Measurements from ENCODE around the gene EEF1AKMT1.

Gene EEF1AKMT1, protein sequence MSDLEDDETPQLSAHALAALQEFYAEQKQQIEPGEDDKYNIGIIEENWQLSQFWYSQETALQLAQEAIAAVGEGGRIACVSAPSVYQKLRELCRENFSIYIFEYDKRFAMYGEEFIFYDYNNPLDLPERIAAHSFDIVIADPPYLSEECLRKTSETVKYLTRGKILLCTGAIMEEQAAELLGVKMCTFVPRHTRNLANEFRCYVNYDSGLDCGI

DNA sequence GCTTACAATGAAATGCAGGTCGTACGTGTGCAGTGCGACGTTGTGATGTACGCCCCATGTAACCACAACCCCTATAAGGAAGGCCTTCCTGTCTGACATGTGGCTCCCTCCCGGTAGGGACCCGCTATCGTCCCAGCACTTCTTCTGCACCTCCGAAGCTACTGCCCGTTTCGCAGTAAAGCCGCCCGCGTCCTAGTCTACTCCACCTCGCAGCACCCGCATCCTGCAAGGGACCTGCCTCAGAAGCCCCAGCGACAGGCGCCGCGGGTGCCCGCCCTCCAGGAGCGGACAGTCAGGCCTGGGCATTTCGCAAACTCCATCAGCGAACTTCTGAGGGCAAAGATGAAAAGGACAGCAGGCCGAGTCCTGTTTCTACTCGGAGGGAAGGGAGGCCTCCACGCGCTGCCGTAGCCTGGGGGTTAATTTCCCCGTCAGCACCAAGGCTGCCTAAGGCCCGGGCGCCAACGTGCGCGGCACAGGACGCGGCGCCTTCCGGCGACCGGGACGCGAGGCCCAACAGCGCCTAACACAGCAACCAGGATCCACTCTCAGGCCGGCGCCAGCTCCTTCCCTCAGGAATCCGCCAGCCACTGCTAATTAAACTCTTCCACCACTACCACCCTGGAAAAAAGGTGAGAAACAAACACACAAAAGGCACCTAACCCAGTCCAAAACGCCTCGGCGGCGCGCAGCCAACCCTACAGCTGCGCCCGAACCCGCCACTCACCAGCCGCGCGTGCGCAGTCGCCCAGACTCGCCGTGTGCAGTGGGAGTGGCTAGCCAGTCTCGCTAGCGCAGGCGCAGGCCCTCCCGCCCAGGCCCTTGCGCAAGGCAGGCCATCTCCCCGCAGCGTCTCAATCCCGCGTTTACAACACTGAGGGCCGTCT lies at the start of gene EEF1AKMT1:
EEF1AKMT1 (minus strand) TSS at position 768 of the 887 bp plus-strand sequence. CDS start 16,363 bp downstream, outside the sequence.
- peak; percentile 92 for DNase-seq

DNA sequence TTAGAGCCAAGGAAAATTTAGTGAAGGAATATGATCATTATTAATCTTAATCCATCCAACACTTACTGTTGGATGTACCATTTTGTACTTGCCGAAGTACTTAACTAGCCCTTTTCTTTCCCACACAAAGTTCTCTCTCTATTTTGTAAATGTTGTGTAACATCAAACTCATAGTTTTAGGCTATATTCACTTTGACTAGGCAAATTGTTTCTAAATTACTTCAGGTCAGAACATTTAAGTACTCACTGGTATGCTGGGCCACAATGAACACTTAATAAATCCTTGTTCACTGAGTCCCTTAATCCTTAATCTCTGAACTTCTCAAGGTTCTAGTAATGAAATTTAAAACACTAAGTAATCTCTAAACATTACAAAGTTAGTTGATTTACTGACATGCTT lies 49.3 kb upstream of the EEF1AKMT1 start:
- DNase-seq: no peak

DNA sequence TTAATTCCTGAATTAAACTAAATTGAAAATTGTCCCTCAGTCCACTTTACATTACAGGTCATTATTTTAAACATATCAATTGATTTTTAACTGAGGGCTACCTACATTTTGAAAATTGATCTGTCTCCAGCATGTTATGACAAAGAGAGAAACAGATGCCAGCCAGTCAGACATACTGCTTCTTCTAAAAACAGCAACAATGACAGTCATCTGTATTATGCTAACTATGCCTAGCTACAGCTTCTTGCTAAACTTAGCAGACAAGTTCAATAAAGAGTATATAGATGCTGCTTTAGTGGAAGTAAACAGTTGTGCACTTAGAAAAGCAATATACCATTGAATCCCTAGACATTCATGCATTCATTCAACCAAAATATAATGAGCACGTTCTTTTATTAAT lies 48.6 kb upstream of the EEF1AKMT1 start:
- no peak for DNase-seq

DNA sequence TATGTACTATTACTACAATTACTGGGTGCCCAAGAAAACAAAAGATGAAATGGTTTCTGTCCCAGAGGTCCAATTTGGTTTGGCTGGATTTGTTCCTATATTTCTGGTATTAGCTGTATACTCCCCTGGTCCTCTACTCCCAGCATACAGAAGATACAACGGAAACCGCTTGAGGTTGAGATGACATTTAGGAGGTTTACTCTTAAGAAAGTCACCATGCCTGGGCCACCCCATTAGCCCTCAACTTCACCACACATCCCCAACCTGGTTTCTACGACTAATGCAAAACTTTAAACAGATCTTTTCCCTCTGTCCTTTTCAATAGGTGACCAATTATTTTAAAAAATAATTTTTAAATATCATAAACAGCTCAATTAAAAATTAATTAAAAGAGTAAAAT lies 46.0 kb upstream of the EEF1AKMT1 start:
- DNase-seq: no peak

DNA sequence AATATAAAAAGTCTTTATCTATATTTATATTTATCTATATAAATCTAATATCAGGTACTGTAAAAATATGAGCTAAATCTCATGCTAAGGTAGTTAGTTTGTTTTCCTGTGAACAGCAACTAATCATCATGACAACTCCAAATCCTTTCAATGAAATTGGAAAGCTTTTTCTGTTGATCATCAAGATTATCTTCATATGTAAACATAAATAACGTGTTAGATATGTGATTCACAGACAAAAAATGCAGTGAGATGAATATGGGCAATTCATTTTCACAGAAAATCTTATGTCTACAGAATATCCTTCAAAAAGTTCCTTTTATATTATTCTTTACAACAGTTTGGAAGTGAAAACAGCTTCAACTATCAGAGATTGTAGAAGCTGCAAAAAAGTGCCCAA lies 41.7 kb upstream of the EEF1AKMT1 start:
- no peak for DNase-seq

DNA sequence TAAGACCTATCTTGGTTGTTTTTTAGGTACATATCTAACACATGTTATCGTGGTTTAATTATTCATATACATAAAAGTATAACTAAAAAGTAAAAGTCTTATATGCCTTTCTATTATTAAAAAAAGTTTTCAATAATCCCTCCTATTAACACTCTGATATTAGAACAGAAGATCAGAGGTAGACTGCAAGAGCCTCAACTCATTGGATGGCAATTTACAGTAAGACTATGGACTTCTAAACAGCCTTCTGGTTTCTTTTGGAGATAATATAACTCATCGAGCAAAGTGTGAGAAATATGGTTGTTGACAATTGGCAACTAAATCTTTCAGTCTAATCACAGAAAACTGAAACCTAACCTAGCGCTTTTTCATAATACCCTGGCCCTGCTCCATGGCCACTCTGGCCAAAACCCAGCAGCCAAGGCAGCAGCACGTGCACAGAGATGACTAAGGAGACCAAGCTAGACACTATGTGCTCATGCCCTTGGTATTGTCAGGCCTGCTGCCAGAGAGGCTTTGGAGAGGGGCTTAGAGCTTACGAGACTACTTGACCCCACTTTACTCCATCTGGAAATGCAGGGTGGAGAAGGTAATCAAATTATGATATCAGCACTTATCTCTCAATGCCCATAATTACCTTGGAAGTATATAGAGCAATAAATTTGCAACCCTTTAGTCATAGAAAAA lies 40.6 kb upstream of the EEF1AKMT1 start:
- peak; percentile 38 for DNase-seq

DNA sequence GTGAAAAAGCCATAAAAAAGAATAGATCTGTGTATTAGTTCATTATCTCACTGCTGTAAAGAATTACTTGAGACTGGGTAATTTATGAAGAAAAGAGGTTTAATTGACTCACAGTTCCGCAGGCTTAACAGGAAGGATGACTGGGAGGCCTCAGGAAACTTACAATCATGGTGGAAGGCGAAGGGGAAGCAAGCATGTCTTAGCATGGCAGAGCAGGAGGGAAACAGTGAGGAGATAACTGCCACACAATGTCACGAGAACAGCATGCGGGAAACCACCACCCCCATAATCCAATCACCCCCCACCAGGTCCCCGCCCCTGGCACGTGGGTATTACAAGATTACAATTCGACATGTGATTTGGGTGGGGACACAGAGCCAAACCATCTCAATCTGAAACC lies 39.1 kb upstream of the EEF1AKMT1 start:
- DNase-seq: no peak

DNA sequence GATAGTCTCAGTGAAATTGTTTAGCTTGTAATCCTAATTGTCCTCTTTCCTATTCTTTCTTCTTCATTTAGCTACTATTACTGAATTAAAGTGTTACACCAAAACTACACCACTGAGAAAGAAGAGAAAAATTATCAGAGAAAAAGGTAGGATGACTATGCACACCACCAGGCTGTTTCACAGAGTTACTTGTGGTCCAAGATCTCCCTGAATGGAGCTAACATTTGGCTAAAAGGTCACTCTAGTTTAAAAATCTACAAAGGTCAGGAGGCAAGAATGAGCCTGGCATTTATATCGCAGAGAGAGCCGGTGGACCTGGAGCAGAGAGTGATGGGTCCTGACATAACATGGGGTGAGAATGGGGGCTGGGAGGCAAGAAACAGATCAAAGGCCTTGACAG lies 37.0 kb upstream of the EEF1AKMT1 start:
- DNase-seq: no peak

DNA sequence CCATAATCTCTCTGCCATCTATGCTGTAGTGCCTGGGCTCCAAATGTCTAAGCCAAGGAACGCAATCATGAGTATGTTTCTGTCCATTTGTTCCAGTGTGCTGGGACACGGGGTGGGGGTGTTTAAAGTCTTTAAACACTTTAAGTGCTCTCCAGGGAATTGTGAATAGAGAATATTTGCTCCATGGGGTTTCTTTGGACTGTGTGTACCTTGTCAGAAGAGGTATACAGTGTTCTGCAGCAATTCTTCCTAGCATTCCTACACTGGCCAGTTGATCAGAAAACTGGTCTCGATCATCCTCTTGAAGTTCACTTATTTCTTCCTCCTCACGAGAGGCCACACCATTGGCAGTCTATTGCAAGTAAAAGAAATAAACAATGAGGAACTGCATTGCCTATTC lies 35.1 kb upstream of the EEF1AKMT1 start:
- DNase-seq: peak; percentile 3

DNA sequence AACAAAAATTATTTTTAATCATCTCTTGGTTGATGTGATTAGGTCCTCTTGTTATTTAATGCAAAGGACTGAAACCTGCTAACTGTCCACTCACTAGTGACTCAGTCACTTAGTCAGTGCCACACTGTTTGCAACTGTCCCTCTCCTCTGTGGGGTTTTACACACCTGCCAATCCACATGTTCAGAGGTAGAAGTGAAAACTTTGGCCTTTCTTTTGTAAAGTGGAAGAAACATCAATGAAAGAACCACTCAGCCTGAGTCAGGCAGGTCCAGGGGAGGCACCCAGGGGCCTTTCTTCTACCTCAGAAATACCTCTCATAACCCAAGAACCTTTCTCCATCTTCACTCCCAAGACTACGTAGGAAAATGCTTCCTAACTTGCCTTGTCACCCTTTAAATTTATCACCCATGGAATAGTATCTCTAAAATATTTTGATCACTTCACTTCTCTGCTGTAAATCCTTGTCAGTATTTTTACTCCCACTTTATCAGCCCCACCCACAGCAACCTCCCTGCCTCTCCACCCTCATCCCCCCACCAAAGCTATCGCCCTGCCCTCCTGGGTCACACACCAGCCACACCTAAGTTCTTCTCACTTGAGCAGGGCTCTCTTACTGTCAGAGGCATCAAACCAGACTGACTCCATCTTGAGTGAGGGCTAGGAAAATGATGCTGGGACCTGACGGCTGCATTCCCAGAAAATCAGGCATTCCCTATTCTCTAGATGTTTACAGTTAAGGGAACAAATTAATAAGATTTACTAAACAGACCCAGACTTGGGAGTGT lies 29.6 kb upstream of the EEF1AKMT1 start:
- no peak for DNase-seq

DNA sequence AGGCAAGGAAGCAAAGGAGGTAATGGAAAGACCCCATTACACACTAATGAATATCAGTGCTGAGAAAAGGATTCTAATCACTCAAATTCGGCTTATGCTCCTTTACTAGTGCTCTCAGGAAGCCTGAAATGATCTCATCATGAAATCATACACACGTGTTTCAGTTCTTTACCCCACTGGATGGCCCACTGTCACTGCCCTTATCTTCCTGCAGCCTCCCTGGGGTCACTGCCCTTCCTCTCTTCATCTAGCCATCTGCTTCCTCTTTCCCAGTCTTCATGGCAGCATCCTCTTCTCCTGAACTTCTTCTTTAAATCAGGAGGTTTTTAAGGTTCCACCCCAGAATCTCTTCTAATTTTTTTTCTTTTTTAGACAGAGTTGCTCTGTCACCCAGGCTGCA lies 27.9 kb upstream of the EEF1AKMT1 start:
- DNase-seq: no peak

DNA sequence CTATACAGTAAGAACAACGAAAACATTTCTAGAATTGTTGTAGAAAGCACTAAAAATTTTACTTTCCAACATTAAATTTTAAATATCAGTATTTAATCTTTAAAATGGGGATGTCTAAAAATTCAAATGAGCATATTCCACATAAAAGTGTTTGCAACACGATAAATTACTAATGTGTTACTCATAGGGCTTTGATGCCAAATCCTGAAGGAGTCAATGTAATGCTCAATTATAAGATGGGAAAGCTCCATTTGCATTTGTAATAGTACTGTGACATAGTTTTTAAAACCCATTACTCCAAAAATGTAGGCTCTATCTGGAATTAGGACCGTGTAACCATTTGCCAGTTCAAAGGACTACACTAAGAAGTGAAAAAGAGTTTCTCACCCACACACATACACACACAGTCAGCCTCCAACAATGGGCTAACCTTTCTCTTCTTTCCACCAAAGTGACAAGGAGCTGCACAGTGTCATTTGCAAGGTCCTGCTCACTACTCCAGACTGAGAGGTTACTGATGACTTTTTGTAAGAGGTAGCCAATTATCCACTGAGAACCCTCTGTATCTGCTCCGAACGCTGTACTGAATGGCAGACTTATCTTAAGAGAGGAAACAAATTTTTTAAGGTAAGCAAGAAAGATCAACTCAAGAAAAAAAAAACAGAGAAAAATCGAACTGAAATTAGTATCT lies 26.1 kb upstream of the EEF1AKMT1 start:
- no peak for DNase-seq

DNA sequence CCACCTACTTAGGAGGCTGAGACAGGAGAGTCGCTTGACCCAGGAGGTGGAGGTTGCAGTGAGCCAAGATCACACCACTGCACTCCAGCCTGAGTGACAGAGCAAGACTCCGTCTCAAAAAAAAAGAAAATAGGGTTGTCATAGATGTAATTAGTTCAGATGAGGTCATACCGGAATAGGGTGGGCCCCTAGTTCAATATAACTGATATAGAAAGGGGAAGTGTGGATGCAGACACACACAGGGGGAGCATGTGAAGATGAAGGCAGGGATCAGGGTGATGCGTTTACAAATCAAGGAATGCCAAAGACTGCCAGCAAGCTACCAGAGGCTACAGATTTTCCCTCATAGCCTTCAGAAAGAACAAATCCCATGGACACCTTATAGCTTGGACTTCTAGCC lies 24.3 kb upstream of the EEF1AKMT1 start:
- no peak for DNase-seq

DNA sequence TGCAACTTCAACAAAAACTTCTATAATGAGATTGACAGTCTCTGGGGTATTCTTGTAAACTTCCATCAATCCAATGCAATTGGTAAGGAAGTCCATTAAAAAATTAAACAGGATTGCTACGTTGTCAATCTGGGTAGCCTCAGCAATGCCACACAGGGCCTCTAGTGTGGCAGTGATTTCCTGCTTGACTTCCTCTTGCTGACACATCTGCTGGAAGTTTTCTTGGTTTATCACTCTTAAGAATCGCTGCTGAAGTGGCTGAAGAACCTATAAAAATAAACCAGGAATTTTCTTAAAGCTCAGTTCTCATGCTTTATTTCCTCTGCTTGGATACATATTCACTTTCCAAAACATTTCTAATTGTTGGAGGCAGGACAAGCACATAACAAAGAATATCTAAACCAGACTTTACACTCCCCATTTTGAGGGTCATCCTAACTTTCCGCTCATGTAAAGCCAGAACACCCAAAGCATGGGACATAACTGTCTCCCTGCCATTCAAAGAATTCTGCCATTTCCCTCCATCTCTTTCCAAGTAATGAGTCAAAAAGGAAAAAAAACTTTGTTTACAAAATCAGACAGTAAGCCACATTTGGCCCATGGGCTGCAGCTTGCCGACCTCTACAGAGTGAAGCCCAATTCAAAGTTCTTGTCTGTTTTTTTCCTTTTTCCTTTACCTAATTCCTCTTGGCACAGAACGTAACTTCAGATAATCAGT lies 23.2 kb upstream of the EEF1AKMT1 start:
- no peak for DNase-seq

DNA sequence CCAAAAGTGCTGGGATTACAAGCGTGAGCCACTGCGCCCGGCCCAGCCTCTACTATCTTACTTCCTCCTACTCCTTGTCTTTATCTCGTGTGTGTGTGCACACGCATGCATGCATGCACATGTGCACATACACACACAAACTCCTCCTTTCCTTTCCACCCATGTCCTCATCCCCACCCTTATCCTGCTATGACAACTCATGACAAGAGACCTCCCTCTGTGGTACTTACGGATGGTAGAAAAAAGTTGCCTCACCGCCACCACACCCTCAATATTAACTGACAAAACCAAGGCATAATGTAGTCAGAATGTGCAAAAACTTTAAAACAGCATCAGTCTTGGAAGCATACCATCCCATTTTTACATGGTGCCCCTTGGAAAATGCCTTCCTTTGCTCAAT lies 15.9 kb upstream of the EEF1AKMT1 start:
- no peak for DNase-seq

DNA sequence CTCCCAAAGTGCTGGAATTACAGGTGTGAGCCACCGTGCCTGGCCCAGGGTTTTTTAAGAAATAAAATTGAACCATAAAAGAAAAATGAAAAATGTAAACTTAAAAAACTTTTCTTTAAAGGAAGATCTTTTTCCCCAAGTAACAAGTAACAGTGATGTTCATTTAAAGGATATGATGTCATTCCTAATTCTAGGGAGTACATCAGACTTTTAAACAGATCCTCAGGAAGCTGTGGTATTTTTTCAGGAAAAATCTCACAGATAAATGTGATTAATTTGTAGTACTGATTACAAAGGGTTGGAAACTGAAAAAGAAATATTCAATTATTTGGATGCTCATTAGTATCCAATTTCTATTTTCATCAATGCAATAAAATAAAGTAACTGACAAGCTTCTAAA lies 14.6 kb upstream of the EEF1AKMT1 start:
- DNase-seq: no peak

DNA sequence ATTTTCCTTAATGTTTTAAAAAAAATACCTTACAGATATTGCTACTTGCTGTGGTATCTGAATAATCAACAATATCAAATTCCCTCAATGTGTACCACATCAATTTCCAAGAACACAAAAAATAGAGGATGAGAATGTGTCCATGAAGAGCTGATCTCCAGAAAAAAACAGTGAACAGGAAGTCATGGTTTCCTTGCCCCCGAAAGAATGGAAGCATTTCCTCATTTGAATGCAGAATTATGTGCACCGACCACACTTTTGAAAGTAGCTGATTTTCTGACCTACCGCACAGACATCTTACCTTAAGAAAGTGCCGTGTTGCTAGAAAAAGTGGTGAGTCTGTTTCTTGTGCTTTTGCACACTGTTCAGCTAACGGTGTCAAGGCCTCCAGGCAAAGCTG lies 13.4 kb upstream of the EEF1AKMT1 start:
- DNase-seq: no peak

DNA sequence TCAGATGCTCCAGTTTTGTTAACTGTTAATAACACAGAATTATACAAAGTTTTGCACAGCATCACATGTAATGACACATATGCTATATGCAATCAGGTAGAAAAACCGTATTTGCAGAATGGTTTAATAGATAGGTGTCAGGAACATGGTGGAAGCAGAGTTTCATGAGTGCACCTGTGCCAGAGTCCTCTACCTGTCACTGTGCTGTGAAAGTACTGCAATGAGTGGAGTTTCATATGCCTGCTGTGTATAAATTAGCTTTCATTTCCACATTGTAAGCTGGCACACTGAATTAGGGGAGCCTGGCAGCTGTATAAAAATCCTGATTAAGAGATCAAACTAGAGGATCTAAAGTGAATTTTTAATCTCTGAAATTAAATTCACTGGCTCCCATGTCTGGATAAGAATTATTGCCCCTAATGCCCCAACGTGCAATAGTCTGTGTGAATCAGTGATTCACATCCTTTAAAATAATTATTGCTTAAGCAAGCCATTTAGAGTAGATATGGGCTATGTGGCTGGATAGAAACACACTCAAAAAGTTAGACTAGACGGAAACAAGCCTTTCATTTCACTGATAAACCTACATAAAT lies 8.5 kb upstream of the EEF1AKMT1 start:
- no peak for DNase-seq

DNA sequence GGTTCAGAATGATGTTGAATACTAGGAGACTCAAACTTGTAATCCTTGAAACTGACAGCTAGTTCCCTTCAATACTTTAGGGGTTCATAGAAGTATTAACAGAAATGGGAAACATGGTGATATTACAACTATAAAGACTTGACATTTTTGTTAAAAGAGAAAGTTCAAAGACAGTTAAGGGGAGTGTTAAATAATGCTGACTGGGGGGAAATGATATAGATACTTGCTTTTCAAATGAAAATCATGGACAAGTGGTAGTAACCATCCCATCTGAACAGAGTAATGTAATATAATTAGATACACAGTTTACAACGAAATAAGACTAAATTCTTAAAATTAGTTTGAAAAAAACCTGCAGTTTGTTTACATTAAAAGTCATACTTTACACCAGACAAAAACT lies 6.6 kb upstream of the EEF1AKMT1 start:
- DNase-seq: no peak

DNA sequence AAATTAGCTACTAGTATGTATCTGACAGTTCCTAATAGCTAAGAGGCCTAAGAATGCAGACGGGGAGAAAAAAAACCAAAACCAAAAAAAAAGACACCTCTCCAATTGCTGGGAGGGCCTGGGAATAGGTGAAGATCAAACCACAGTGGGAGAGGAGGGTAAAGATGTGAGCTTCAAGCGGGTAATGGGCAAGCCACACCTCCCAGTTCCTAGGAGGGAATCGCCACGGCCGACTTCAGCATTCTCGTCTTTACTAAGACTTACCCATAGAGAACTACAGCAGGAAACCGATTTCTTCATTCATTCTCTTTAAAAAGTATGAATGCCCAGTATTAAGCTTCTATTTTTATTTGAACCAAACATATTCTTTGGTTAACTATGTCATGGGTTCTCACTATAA lies 5.6 kb upstream of the EEF1AKMT1 start:
- DNase-seq: no peak

DNA sequence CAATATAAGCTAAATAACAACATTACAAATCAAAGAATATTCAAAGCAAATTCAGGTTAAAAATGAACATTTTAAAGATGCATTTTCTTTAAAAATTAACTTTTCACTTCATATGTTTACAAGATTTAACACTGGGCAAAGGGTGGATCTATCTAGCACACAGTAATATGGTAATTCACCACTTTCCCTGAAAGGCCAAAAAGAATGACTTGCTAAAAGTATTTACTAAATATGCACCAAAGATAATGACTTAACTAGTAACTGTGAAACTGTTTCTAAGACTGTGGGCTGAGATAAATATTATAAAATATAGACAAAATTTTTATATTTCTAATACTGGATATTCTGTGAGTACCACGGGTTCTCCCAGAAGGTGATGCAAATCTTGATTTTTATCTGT lies 4.5 kb upstream of the EEF1AKMT1 start:
- no peak for DNase-seq

All from NCI-H69 (cell line).